Left ventricle myocardium superior (tissue), 1 donor: ENCODE measurements around the gene MYO7B. TPM values are rescaled to one million over a fixed set of nuclear protein-coding genes. Genes with fewer than 3 reads are reported as not detected.

Source experiments
- ATAC-seq: fragments of 200-7000 bp; cut with Tn5 transposase; one replicate; pipeline ENCODE4 v1.9.1; 2020; ENCODE audit warnings: mild to moderate bottlenecking, moderate library complexity
- DNase-seq: peaks from one replicate; pipeline ENCODE4 v3.0.0-alpha.2; 2020
- intact Hi-C: fragments of 100-400 bp; cut with micrococcal nuclease; formaldehyde crosslinking; loops from one replicate; pipeline ENCODE4 v1.11.0; 2022
- total RNA-seq: library from RNA; stranded (reverse); fragmentation: NEBNext Ultra II Directional; extraction: Animal tissue kit (Norgen Biotek cat#: 25700); gene quantifications from one replicate; pipeline ENCODE4 v1.2.1, GENCODE V29; 2021
- donor health status: DM: no; HTN: yes; CAD: no; lungs with severe emphysema.

Gene MYO7B
- total RNA-seq, 1 donor from 2014 or later: 0.42 TPM

DNA sequence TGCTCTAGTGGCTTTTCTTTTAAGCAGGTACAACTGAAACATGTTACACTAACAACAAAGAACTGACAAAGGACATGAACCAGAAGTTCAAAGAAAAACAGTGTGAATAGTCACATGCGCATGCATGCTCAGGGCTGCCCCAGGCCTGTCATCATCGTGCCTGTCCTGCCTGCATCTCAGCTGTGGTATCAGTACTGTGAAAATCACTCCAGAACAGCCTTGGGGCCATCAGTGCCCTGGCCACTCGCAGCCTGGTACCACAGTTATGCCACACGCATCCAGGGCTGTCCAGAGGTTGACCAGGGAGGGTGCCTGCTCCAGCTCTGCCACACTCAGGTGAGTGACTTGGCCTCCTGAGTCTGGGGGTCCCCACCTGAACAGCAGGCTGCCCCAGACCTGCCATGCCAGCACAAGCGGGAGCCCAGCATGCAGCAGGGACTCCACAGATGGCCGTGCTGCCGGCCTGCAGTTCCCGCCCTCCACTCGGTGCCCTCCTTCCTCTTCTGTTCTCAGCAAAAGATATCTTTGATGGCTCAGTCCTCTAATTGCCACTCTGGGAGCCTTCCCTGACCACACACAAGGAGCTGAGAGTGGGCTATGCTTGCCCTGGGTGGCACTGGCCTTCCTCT, 127.6 kb downstream of the MYO7B start:
- intact Hi-C loops: no loop called here
- ATAC-seq (peak; percentile 30), DNase-seq (peak; percentile 47)

DNA sequence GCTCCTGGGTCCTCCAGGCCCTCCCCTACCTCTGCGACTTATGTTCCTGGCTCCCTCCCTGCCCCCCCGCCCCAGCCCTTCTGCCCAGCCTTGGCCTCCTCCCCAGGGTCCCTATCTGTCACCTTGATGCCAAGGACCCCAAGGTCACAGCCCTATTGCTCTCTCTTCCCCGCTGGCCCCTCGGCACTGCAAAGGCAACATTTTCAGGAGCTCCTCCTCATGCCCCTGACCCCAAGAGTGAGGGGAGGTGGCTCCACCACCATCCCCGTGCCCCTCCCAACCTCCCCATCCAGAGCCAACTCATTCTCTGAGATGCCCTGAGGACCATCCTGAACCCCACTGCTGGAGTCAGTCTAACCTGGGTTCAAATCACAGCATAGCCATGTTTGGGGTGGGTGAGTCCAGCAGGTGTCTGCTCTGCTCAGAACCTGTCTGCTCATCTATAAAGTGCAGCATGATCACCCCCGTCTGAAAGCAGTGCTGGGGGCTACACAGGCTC, 128.1 kb downstream of the MYO7B start:
- ATAC-seq: no peak
- peak; percentile 14 for DNase-seq
- intact Hi-C loops: no loop called here

GRCh38 chr2:127664065-127664894, 128.8 kb downstream of the MYO7B start:
- ATAC-seq: peak; percentile 31
- DNase-seq: peak; percentile 67
- intact Hi-C loops: no loop called here

GRCh38 chr2:127664895-127665225, 129.4 kb downstream of the MYO7B start:
- intact Hi-C loops: no loop called here
- DNase-seq: no peak
- ATAC-seq: no peak

- no peak for ATAC-seq
- intact Hi-C loops: no loop called here
- DNase-seq: no peak
Measured at GRCh38 chr2:127665267-127665893, 129.9 kb downstream of the MYO7B start.

GRCh38 chr2:127669056-127669455, 133.6 kb downstream of the MYO7B start:
- DNase-seq: no peak
- intact Hi-C loops: no loop called here

GRCh38 chr2:127670055-127670956, 134.8 kb downstream of the MYO7B start:
- DNase-seq: peak; percentile 15
- intact Hi-C loops: no loop called here
- no peak for ATAC-seq

More at GRCh38 chr2:127669056-127669455, 133.6 kb downstream of the MYO7B start:
- ATAC-seq: no peak

DNA sequence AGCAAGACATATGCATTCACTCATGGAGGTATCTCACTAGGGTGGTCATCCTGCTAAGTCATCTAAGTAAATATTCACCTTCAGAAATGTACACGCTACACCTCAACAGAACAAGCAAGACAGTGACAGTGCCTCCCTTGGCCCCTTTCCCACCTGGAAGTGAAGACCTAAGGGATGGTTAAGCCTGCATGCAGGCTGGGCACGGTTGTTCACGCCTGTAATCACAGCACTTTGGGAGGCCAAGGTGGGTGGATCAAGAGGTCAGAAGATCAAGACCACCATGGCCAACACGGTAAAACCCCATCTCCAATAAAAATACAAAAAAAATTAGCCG, 135.4 kb downstream of the MYO7B start:
- DNase-seq: no peak
- intact Hi-C loops: no loop called here
- no peak for ATAC-seq

GRCh38 chr2:127671557-127672302, 136.2 kb downstream of the MYO7B start:
- intact Hi-C loops: no loop called here
- DNase-seq: peak; percentile 28
- no peak for ATAC-seq

DNA sequence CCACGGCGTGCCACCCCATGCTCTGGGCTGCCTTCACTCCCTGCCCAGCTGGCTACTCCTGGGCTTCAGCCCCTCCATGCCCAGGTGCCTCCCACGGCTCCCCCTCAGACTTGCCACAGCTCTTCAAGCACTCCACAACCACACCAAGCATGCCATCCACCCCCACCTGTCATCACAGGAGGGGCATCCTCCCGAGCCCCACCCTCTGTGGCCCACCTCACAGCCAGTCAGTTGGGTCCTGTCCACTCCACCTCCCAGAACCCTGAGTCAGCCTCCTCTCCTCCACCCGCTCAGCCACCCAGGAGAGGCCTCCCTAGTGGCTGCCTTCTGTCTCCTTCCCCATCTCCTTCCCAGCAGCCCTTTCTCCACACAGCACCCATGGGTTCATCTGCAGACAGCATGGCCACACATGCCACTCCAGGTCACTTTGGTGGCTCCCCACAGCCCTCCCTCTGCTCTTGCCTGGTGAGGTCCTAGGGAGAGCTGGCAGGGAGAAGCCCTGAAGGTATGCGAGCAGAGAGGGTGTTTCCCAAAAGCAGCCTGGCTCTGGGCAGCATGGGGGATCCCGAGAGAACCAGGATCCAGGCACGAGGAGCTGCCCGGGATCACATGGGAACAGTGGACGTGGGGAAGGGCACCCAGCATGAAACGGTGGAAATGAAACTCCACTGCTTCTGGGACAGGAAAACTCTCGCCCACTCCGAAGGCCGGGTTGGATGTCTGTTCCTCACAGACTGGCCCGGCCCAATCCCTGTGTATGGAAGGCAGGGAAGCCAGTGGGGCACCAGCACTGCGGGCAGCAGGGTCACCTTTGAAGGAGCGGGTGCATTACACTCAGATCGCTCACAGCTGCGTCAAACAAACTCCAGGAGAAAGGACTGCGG, 137.1 kb downstream of the MYO7B start:
- intact Hi-C loops: no loop called here
- peak; percentile 60 for DNase-seq
- peak; percentile 52 for ATAC-seq

DNA sequence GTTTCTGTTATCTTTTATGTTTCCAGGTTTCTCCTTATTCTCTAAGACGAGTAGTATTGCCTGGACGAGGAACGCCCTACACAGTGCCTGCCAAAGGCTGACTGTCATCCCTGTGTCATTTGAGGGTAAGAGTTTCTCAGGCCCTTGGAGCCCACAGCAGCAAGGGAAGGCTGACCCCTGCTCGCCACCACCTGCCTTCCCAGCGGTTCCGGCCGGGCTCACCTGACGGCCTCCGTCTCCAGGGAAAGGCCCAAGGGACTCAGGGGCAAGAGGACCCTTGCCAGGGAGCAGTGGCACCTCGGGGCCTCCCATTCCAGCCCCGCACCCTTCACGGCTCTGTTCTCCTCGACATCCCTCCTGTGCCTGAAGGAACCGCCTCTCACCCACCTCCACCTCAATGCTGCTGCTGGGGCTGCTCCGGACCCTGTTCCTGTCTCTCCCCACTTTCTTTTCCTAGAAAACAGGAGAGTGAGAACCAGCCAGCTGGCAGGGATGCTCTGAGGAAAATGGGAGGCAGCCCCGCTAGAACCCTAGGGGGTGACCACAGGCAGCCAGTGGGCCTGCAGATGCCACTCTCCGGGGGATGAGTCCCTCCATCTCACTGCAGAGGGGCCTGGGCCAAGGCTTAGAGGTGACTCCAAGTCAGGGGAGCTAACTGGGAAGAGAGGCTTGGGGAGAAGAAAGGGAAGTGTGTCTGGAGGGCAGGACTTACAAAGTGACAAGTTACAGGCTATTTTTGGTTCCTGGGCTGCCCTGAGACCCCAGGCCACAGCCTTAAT, 138.0 kb downstream of the MYO7B start:
- intact Hi-C loops: no loop called here

GRCh38 chr2:127674241-127675209, 139.0 kb downstream of the MYO7B start:
- ATAC-seq (peak; percentile 58), DNase-seq (peak; percentile 69)
- intact Hi-C loops: no loop called here

More for the DNA sequence above, 138.0 kb downstream of the MYO7B start:
- DNase-seq (peak; percentile 36), ATAC-seq (peak; percentile 10)

DNA sequence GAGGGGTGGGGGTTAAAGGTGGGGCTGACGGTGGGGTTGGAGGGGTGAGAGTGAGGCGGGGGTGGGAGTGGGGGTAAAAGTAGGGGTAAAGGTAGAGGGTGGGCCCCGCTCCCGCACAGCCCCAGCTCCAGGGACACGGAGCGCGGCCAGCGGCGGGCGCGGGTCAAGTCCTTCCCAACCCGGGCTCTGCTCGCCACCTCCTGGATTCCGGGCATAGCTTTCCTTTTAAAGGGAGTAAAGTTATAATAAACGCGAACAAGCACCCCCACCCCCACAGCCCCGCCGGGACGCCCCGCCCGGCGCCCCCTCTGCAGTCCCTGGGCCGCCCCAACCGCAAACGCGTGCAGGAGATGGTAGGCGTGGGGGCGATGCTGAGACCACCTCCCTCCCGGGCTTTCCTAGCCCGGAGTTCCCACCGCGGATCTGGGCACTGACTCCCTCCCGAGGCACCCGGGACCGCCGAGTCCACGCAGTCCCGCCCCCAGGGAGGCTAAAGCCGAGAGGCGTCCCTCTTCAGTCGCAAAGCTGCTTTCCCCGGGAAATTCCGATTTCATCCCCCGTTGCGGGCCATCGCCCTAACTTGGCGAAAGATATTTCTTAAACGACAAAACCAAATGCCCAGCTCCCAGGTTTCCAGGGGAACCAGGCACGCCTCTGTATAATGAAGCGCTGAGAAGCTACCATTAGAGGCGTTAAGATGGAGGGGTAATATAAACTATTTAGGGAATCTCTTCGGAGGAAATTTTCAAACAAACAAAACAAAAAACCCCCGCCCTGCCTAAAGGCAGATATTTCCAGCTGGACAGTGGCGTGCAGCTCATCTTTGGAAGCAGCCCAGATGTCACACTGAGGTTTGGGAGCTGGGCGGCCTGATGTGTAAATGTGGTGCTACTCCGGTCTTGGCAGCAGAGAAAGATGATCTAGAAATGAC, 140.1 kb downstream of the MYO7B start, which contains the start of gene LIMS2:
LIMS2 (minus strand) TSS at position 200 of the 931 bp plus-strand sequence. CDS start 506 bp downstream, outside the sequence.
- intact Hi-C loops: no loop called here
- DNase-seq (peak; percentile 78), ATAC-seq (peak; percentile 62)

GRCh38 chr2:127676906-127677305, 141.4 kb downstream of the MYO7B start:
- intact Hi-C loops: no loop called here
- peak; percentile 37 for ATAC-seq

More at GRCh38 chr2:127676906-127677305, 141.4 kb downstream of the MYO7B start:
- DNase-seq: peak; percentile 59
